NCI-H2196 (cell line): ENCODE results near the gene DOCK4.

Experiments used
- DNase-seq: peaks from one replicate; lab custom pipeline; 2025; ENCODE audit not compliant: unreplicated experiment; lab: John Stamatoyannopoulos, UW

The DOCK4 gene

DNA sequence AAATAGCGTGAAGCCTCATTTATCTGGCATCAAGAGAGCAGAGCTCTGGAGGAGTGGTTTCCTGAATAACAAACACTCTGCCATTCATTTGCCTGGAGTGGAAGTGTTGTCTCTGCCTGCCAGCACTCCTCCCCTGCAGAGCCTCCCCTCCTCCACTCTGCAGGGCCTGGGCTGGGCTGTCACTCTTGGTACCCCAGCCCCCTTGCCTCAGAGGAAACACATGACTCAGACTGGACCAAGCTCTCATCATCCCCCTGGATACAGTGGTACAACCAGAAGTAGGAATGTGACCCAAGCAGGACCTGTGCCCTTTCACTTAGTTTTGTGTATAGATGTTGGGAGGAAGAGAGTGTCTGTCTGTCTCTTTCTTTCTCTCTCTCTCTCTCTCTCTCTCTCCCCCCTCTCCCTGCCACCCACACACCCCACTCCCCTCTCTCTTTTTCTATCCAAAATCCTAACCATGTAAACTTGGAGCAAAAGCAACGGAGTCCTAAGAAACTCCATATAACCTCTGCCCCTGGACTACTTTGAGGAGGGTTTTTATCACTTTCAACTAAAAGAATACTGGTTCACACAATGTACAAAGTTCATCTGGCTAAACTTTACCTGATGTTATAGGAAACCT lies 43.9 kb downstream of the DOCK4 start:
- peak; percentile 26 for DNase-seq

DNA sequence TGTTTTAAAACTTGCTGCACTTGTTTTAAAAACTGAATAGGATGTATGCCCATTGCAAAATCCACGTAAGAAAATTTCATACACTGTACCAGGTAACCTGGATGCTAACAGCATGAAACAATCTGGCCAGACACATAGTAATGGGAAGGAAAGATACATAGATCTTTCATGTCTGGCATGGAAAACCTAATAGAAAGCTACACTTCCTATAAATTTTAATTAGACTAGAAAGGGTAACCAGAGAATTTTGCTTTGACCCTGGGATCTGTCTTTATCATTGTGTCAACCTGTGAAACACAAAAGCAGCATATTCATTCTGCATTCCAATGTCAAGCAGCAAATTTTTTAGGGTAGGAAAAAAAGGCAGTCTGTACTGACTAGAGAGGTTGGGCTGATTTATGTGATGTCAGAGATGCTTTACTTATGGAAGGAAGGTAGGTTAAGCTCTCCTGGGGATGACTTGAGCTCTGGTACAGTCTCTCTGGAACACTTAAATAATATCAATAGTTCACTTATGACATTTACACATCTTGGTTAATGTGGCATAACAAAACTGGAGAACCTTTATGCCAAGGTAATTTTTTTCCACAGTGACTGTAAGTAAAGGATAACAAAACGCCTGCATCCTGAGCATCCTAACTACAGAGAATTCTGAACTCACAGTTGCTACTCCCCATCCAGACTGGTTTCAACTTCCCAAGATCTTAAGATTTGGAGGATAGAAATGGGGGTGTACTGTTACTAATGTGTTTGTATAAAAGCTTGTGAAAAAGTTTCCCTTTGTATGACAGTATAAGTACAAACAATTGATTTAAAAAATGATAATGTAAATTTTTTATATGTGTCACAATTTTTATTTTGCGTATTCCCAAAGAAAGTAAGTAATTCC lies 44.7 kb downstream of the DOCK4 start:
- DNase-seq = no peak

DNA sequence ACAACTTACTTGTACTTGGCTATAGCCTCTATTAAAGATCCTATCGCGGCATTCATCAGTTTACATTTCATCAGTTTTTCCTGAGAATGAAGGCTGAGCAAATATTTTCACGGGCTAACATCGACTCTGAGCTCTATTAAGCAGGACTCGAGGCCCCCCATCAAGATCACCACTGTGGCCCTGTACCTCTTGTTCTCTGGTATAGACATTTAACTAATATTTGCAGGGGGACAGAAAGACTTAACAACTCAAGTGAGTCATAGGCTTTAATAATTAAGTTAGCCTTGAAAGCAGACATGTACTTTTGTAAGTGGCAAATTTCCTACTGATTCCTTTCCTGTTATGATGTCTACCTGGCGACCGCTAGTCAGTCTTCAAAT lies 45.4 kb downstream of the DOCK4 start:
- DNase-seq = no peak

DNA sequence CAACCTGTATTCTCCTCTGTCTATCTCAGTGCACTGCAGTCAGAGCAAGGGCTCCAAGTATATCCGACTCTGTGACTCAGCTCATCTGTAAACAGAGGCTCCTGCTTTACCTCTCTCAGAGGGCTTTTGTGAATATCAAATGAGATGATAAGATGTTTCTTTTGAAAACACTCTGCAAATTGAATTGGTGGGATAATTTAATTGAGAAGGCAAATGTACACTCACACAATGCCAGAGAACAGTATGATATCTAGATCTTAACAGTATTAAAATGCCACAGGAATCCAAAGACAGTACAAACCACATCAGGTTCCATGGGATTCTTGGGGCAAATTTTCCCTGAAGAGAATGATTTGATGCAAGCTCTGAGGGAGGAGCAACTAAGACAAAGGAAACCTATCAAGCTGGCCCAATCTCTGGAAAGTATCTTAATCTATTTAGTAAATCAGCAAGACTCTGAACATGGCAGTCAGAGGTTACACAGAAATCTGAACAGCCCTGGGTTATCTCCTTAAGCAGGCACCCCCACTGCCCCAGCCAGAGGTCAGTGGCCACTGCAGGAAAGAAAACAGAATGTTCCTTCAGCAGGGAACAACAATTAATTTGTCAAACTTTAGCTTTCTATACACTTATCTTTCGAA lies 45.9 kb downstream of the DOCK4 start:
- DNase-seq = no peak

DNA sequence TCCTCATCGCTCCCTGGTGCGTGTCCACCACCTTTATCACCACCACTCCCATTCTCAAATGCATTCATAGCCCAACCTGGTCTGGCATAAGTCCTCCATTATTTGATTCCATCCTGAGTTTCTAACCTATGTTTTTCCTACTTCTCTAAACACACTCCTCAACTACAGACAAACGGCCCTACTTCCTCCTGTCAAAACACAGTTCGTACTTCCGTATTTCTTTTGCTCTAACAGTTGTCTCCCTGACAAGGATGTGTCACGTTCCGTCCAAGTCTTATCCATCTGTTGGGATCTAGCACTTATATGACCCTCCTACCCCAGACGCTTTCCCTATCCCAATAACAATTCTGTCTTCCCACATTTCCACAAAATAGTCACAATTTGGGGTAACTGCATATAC lies 46.8 kb downstream of the DOCK4 start:
- no peak for DNase-seq

DNA sequence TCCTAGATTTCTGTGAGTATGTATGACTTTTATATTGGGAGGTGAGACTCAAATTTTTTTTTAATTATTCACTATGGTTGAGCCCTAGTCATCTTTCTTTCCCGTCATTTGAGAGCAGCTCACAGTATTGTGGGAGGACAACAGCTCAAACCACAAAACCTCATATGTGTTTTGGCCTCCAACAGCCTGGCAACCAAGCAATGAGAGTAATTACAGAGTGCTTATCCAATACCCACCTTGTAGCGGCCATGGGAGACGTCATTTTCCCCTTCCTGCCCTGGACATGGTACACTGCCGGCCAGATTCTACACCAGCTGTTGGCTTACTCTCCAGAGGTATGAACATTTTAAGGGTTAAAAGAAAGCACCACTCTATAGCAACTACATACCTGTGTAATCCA lies 49.1 kb downstream of the DOCK4 start:
- no peak for DNase-seq

DNA sequence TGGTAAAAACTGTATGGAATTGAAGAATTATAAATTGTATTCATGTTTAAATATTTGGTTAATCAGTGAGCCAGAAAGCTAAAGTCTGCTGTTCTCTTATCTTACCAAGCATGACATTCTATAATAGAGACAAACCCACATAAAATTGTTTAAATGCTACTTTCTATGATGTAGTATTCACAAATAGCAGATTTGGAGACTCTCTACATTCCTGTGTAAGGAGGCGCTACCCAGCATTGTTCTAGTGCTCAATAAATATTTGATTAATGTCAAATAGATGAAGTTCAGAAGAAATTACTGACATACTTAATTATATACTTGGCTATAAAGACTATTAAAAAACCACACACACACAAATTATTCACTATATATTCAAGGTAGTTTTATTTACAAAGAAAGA lies 49.8 kb downstream of the DOCK4 start:
- no peak for DNase-seq

DNA sequence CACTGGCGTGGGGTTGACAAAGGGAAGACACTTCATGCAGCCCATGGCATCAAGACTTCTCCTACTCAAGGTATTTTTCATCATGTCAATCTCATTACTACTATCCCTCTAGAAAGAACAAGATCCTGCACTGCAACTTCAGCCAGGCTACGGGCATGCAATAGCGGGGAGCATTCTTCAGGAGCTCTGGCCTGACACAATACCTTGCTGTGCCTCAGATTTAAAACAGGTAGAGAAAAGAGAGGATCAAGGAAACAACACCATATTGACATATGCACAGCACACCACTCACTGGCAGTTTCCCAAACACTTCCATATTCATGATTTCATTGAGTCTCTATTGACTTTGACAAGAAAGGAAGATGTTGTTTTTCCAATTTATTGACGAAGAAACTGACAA lies 51.5 kb downstream of the DOCK4 start:
- DNase-seq = no peak

DNA sequence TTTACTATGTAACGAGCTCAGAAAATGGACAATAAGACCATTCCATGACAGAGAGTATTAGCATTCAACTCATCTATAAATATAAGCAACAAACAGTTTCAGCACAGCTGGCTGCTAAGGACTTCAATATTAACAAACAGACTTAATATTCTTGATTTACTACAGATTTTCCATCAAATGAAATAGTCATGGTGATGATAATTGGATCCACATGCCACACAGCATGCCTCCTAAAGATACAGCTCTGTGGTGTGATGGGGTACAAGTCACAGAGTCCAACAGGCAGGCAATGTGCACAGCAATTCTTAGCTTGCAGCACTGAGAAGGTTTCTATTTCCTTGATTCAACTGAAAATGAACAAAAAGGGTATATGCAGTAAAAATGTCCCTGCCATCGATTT lies 54.0 kb downstream of the DOCK4 start:
- DNase-seq = no peak

DNA sequence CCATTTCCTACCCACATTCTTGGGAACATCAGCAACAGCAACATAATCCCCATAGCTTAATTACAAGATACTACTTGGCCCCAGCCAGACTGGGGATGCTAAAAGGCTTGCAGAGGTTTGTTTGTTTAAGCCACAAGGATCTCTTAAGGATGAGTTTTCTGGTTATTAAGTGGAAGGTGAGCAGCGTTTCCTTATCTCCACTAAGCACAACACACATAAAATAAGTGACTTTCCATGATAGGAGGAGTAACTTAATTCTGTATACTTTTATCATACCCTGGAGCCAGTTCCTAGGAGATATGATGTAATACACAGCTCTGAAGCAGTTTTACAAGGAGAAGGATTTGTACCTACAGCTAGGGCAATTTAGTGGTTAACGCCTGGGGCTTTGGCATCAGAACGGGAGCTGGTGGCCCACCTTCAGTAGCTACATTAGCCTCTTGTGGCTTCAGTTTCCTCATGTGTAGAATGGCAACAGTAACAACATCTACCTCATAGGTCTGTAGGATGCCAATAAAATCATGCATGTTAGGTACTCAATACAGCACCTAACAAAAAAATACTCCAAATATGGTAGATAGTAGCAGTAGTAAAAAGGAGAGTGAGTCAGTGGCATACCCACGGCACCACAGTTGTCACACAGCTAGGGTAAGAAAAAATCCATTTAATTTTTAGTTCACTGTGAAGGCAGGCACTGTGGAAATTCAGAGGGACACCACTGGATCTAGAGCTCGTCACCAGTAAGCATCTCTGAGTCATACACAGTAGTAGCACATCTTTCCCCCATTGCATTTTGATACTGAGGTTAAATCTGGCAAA lies 55.2 kb downstream of the DOCK4 start:
- no peak for DNase-seq

DNA sequence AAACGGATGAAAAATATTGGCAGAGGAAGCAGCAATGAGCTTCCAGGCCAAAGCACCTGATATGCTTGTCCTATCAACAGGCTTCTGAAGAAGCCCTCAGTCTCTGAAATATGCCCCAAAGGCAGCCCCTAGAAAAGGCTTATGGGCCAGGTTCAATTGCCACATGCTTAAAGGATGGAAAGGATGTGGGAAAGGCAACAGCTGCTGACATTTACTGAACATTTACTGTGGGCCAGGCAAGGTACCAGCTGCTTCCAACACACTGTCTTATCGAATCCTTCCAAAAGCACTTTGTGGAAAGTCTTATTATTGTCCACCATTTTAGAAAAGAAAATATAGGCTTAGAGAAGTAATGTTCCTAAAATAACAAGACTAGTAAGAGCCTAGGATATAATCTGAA lies 56.5 kb downstream of the DOCK4 start:
- no peak for DNase-seq

DNA sequence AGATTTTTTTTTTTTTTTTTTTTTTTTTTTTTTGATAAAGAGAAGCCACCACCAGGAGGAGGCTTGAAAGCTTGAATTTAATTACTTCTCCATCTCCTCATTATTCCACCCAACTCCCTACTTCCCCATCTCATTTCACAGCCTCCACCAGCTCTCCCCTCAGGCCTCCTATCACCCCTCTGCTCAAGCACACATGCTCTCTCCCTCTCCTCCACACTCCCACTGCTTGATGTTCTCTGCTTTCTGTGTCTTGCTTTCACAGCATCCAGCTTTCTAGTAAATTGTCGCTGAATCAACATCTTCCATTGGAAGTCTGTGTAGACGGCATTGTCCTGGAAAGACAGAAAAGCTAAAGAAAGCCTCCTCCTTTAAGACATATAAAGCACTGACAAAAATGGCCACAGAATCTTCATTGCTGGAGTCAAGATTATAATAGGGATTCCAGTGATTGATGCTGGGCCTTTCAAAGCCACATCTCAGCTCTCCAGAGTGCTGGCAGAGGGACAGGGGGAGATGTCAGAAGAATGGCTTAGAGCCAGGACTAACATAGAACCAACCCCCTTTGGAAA lies 58.3 kb downstream of the DOCK4 start:
- DNase-seq = no peak

DNA sequence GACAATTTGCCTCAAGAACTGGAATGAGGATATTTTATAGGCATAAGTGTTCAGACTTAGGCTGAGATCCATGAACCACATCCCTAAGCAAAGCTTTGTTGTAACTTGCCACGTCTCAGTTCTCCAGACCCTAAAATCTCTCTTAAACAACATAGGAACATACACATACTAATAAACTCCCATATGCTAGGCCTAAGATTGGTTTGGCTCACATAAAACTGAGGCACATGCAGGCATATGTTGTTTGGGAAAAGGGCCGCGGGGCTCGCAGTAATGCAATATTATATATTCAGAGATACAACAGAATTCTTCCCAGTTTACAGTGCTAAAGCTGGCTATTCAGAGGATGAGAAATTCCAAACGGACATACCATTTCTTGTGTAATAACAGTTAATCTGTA lies 61.0 kb downstream of the DOCK4 start:
- no peak for DNase-seq

DNA sequence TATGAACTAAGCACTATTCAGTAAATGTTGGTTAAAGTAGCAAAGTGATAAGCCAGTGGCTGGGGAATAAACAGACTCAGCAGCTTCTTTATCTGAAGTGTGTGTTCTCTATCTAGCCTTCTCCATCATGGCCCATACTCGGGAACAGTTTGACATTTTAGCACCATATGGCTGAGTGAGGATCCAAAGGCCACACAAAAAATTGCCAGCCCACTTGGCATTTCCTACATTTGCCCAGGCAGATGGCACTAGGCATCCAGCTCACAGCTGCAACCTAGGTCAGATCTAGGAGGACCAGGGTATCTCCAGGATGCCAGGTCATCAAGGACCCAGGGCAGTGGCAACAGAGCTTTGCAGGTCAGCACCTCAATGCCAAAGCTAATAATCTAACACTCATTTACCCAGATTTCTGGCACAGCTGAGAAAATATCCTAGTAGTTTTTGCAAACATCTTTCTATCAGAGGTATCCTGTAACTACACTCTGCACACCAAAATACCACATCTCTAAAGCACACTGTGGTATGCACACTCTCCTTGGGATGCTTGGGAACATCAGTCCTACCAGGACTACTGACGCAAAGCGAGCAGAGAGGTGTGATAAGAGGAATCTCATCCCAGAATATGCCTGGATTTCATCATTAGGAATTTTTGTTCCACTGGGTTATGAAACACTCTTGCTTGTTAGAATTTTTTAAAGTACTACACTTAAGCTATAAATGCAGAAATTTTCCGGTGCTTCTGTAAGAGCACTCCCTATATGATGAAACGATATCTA lies 61.7 kb downstream of the DOCK4 start:
- no peak for DNase-seq

DNA sequence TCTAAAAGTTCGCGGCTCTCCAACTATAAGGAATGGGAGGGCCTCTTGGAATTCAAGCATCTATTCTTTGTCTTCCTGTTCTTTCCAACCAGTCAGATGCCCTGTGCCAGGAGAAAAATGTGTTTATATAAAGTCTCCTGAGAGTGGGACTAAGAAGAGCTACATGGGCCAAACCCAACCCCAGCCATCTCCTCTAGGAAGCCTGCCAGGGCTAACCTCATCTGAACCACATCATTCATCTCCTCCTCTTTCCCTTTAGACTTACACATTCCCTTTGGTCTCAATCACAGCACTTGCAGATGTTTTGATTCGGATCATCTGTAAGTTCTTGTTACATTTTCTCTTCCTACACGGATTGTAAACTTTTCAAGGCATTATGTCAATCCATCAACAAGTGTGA lies 62.6 kb downstream of the DOCK4 start:
- DNase-seq = no peak

DNA sequence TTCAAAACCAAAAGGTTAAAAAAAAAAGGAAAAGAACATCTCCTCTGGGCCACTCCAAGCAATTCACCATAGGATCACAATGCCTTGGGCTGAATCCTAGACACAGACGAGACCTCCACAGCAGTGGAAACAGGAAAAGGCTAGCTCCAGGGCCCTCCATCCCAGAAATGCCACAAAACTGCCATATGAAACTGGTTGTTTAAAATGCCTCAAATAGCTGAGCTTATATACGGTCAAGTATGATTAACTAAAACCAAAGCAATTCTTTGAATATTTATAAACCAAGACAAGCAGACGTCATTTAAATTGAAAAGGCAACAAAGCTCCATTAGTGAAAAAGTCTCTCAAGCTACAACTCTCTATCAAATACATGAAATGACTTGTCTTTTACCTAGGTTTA lies 63.1 kb downstream of the DOCK4 start:
- no peak for DNase-seq

DNA sequence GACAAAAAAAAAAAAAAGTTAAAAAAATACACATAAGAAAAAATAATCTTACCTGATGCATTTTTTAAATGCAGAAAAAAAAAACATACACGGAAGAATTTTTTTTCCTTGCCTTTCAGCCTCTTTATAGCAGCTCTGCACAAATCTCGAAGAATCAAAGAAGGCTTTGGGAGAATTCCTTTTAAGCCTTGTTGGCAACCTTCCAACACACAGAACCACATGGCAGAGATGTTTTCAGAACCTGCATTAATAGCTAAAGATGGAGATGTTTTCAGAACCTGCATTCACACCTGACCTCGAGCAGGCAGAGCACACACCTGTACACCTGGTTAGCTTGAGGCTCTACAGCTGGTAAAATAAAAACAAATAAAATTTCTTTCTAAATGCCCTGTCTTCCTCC lies 65.6 kb downstream of the DOCK4 start:
- DNase-seq = no peak

DNA sequence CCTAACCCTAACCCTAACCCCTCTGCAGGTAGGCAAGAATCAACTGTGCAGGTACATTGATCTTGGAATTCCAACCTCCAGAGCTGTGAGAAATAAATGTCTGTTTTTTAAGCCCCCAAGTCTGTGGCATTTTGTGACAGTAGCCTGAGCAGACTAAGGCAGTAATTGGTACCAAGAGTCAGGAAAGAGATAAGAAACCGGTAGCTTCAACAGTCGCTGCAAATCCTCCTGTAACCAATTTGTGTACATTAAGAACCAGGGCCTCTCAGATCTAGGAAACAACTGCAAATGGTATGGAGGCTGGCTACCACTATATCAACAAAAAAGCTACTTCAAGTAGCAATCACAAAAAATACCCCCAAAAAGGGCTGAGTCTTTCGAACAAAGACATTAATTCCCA lies 67.3 kb downstream of the DOCK4 start:
- no peak for DNase-seq

DNA sequence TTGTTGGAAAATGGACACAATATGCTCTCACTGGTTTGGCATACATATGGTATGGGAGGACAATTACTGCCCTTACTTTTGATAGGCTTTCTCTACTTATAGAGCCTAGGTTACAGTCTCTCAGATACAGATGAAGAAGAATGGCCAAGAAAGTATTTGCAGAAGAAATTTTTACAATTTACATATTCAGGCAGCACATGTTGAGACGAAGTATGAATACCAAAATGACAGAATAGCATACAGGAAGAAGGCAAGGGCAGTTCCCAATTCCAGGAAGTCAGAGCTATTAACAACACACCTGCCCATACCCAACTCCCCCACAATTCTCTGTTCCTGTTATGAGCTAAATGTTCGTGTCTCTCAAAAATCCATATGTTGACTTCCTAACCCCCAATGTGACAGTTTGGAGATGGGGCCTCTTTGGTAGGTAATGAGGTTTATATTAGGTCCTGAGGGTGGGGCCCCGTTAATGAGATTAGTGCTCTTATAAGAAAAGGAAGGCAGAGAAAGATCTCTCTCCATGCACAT lies 67.8 kb downstream of the DOCK4 start:
- no peak for DNase-seq
